Activated CD8-positive, alpha-beta memory T cell treated with anti-CD3 and anti-CD28 coated beads for 36 hours (primary cell): Measurements from ENCODE around the gene BOD1L1. TPM values are rescaled to one million over a fixed set of nuclear protein-coding genes. Genes with fewer than 3 reads are reported as not detected.
"Not testable (repeated sequence)": the region's sequence is repeated elsewhere in the genome, so short reads cannot be mapped to it uniquely, and the experiment has no call there.

Source experiments
- CTCF ChIA-PET: fragments of 350-600 bp; sonication (Branson Sonifier 250); formaldehyde crosslinking; loops from one replicate; lab custom pipeline; 2021; ENCODE audit warnings: antibody characterized with exemption; lab: Charles Lee
- POLR2A ChIA-PET: fragments of 350-600 bp; sonication (Branson Sonifier 250); formaldehyde crosslinking; loops from one replicate; lab custom pipeline; 2021; ENCODE audit warnings: antibody characterized with exemption; lab: Charles Lee
- total RNA-seq, 2 experiments: library from RNA; stranded (reverse); gene quantifications; one replicate each; pipeline ENCODE4 v1.2.3, GENCODE V29; 2021

The BOD1L1 gene
- total RNA-seq, 2 experiments from 2014 or later, result 32.7 to 33.3 TPM

DNA sequence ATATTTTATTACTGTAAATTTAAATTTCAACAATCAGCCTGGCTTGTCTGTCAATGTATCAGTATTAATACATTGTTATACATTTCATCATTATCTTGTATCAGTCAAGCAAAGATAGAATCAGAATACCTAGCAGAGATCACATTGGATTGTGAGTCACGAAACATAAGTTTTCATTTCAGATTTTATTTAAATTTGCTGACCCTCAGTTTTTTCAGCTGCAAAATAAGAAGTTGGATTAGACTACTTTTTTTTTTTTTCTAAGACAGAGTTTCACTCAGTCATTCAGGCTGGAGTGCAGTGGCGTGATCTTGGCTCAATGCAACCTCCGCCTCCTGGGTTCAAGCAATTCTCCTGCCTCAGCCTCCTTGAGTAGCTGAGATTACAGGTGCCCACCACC, 49.9 kb downstream of the BOD1L1 start:
- ChIA-PET CTCF (no interaction called here), POLR2A (no interaction called here)

DNA sequence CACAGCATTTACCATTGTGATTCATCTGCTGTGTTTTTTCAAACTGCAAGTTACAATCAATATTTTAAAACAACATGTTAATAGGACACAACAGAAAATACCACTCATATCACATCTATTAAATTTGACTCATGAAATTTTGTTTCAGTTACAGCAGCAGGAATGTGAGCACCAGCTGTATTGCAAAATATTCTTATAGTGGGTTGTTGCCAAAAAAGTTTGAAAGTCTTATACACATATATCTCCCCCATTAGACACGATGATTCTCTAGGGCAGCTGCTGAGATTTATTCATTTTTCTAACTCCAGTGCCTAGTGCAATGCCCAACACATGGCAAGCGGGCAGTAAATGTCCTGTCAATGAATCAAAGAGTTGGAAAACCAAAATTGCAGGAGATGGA, 56.6 kb downstream of the BOD1L1 start:
- POLR2A ChIA-PET, result no interaction called here

DNA sequence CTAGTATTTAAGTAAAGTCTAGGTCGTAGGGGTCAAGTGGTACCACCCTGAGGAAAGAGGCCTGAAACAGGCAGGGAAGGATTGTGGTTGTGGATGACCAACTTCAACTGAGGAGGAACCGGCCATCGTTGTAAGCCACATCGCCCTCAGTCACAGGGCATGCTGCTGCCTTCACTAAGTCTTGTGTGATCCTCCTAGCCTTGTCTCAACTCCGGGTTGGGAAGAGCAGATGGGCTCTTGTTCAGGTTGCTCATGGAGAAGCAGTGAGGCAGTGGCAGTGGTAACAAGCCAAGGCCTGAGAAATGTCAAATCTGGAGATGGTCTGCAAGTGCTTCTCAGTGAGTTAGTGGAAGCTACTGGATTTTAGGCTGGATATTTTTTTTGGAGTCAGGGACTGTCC, 60.4 kb downstream of the BOD1L1 start:
- CTCF ChIA-PET, result no interaction called here
- POLR2A ChIA-PET, result no interaction called here

More for the DNA sequence above, 56.6 kb downstream of the BOD1L1 start:
- CTCF ChIA-PET, result no interaction called here

DNA sequence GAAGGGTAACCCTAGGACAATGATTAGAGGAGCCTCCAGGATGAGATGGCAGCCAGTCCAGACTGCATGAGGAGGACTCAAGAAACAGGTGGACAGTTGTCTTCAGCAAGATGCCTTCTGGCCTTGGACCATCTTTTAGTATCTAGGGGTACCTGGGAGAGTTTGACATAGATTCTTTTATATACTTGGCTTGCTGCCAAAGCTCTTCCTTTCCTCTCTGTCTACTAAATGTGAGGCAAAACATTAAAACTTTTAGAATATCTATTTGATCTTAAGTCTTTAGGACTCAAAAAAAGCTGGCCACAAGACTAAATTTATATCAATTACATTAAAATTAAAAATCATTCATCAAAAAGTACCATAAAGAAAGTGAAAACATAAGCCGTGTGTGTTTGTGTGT, 64.6 kb downstream of the BOD1L1 start:
- POLR2A ChIA-PET, result no interaction called here

DNA sequence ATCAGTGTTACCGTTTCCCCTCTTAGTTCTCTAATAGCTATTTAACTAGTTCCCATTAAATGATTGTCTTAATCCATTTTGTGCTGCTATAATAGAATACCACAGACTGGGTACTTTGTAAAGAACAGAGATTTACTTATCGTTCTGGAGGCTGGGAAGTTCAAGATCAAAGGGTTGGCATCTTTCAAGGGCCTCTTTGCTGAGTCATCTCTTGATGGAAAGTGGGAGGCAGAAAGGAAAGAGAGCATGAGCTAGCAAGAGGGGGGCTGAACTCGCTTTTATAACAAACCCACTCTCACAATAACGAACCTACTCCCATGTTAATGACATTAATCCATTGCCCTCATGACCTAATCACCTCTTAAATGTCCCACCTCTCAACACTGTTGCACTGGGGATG, 65.9 kb downstream of the BOD1L1 start:
- POLR2A ChIA-PET, result no interaction called here
- CTCF ChIA-PET, result interaction anchor here (1.9 kb wide), 1 partner anchor 13 kb away, joined by 5 read pairs; no protein-coding TSS in a partner anchor

More for the DNA sequence above, 64.6 kb downstream of the BOD1L1 start:
- CTCF ChIA-PET, result no interaction called here

DNA sequence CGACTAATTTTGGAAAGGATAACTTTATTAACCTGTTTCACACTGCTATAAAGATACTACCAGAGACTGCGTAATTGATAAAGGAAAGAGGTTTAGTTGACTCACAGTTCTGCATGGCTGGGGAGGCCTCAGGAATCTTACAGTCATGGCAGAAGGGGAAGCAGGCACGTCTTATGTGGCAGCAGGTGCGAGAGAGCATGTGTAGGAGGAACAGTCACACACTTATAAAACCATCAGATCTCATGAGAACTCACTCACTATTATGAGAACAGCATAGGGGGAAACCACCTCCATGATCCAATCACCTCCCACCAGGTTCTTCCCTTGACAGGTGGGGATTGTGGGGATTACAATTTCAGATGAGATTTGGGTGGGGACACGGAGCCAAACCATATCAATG, 67.4 kb downstream of the BOD1L1 start:
- POLR2A ChIA-PET, CTCF ChIA-PET: not testable (repeated sequence)

DNA sequence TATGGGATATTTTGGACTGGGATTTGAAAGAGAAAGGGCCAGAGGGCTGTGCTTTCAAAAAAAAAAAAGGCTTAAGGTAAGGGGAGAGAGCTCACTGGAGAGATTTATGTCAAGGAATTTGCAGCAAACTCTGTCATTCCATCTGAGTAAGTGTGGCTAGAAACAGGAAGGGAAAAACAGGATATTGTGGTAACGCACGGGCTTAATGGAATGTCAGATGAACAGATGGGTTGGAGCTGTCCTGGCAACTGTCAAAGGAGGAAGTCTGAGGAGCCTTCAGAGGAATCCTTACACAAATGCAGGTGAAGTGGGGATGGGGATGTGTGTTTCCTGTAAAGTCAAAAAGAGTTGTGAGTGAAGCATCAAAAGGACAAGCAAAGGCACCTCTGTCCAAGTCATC, 68.1 kb downstream of the BOD1L1 start:
- ChIA-PET CTCF (no interaction called here), POLR2A (no interaction called here)

DNA sequence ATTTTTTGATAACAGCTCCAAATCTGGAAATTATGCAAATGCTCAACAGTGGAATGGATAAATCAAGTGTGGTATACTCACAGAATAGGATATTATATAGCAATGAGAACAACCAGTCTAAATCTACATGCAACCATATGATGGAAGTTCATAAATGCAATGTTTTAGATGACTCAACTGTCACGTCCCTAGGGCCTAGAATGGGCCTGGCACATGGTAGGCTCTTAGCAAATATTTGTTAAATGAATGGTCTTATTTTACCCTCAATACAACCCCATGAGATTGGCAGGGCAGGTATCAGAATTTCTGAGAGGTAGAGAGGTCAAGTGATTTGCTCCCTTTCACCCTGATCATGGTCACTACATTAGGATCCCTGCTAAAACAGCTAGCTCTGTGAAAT, 68.6 kb downstream of the BOD1L1 start:
- ChIA-PET CTCF (no interaction called here), POLR2A (no interaction called here)

DNA sequence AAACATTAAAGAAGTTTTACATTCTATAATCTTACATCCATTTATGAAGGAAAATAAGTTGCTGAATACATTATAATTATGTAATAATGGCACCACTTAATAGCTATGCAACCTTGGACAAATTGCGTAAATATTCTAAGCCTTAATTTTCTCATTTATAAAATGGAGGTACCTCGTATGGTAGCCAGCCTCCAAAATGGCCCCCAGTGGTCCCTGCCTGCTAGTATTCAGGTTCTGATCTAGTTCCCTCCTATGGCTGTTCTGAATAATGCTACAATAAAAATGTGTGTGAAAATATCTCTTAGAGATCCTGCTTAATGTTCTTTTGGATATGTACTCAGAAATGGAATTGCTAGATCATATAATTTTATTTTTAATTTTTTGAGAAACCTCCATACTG, 72.2 kb downstream of the BOD1L1 start:
- ChIA-PET CTCF (no interaction called here), POLR2A (no interaction called here)

DNA sequence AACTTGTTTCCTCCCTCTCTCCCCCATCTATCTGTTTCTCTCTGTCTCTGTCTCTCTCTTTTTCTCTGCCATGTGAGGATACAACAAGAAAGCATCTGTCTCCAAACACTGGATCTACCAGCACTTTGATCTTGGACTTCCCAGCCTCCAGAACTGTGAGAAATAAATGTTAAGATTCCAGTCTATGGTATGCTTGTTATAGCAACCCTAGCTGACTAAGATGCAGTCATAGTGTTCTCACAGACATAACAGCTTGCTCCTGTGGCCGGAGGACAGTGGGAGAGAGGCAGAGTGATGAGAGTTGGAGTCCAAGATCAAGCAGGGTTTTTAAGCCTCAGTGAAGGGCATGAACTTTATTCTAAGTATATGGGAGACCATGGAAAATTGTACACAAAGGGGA, 74.4 kb downstream of the BOD1L1 start:
- CTCF ChIA-PET, result no interaction called here

DNA sequence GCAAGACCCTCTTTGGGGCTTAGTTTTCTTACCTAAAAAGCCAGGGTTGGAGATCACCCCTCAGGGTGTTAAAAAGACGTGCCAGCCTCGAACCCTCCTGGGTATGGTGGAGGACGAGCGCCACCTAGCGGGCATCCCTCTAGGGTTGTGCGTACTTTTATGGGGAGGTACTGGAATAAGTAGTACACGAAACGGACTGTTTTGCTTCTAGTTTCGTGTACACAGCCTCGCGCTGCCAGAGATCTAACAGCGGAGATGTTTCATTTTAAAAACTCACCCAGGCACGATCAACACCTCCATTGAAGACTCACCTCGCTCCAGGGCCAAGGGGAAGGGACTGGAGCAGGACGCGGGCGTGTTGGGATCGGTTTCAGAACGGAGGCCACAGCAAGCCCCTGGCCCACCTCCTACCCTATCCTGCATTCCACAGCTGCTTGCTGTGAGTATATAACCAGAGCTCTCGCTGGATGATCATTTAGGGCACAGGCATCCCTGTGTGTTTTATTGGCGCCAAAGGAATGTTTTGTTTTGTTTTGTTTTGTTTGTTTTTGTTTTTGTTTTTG, 78.5 kb downstream of the BOD1L1 start:
- POLR2A ChIA-PET, result no interaction called here
- CTCF ChIA-PET, result interaction anchor here (0.8 to 1.7 kb wide), 5 partner anchors 12 to 22 kb away, joined by 3 to 5 read pairs (median 4); no protein-coding TSS in a partner anchor

More for the DNA sequence above, 74.4 kb downstream of the BOD1L1 start:
- POLR2A ChIA-PET, result no interaction called here

DNA sequence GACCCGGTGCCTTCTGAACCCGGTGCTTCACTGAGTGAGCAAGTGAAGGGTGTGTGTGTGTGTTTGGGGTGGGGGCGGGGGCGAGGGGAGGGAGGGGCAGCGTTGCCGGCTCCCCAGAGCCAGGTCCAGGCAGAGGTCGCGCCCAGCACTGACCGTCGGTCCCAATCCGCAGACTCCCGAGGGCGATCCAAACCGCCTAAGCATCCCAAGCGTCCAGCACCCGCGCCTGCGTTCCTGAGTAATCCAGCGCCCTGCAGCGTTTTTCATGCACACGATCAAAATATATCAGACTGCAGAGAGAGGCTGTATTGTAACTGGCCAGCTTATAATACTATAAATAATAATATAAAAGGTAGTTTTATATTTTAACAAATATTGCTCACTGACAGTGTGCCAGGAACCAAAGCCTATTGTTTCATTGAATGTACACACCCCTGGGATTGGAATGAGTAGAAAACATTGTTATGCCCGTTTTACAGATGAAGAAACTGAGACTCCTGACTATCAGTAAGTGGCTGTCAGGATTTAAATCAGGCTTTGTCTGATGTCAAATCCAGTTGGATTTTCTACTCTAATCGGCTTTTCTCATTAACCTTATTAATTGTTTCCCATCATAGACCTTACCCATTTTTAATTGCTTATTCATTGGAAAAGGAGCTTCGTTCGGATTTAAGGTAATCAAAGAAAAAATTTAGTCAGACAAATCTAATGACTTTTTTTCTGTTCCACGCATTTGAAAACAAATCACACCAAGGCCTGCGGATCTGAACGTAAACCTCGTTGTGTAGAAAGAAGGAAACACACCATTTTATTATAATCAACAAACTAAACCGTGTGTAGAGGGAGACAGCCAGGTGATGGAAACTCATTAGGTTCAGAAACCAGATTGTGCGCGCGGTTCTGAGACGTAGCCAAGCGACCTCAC, 79.2 kb downstream of the BOD1L1 start:
- POLR2A ChIA-PET, result interaction anchor here (1.2 kb wide), 1 partner anchor 22 kb away, joined by 4 read pairs; no protein-coding TSS in a partner anchor
- CTCF ChIA-PET, result interaction anchor here (0.8 to 1.7 kb wide), 5 partner anchors 13 to 22 kb away, joined by 3 to 5 read pairs (median 4); no protein-coding TSS in a partner anchor

DNA sequence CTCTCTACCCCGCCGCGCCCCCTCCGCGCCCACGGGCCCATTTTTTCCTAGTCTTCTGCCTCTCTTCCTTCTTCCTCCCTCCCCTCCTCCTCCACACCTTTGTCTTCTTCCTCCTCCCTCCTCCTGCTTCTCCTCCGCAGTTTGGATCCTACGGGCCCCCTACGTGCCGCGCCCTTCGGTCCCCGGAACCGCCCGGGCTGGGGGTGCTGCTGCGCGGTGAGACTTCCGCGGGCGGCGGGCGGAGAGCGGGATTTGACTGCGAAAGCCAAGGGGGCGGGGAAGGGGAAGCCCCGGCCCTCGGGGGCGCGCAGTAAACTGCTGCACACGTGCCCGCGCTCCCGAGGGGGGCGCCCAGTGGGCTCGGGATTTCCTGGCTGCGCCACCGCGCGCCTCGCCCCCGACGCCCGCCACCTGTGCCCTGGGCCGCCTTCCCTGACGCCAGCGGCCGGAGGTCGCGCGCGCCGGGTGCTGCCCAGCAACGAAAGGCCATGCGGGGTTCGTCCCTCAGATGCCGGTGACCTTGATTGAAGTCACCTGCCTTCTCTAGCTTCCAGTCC, 80.0 kb downstream of the BOD1L1 start:
- POLR2A ChIA-PET, result interaction anchor here (1.2 kb wide), 1 partner anchor 22 kb away, joined by 4 read pairs; no protein-coding TSS in a partner anchor
- CTCF ChIA-PET, result no interaction called here

DNA sequence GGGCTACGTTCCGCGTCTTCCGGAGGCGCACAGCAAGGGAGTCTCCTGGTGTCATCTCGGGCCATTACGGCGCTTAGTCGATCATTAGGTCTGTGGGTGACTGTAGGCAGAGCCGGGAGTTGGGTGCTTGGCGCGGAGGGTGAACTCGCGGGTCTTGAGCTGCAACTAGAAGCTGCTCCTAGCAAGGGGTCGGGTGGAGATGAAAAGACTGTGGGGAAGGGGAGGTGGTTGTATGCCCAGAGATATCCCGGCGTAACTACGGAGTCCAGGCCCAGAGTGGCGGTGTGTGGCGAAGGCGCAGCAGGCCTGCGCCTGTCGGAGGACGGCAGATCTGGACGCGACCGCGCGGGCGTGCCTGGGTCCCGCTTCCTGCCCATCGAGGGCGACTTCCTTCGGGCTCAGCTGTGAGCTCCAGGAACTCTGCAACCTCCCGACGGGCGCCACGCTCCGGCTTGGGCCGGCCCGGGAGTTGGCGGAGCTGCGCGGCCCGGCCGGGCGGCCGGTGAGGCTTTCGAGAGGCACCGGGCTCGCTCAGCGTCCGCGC, 80.5 kb downstream of the BOD1L1 start:
- ChIA-PET POLR2A (interaction anchor here (1.2 kb wide), 1 partner anchor 21 kb away, joined by 4 read pairs; no protein-coding TSS in a partner anchor), CTCF (no interaction called here)

DNA sequence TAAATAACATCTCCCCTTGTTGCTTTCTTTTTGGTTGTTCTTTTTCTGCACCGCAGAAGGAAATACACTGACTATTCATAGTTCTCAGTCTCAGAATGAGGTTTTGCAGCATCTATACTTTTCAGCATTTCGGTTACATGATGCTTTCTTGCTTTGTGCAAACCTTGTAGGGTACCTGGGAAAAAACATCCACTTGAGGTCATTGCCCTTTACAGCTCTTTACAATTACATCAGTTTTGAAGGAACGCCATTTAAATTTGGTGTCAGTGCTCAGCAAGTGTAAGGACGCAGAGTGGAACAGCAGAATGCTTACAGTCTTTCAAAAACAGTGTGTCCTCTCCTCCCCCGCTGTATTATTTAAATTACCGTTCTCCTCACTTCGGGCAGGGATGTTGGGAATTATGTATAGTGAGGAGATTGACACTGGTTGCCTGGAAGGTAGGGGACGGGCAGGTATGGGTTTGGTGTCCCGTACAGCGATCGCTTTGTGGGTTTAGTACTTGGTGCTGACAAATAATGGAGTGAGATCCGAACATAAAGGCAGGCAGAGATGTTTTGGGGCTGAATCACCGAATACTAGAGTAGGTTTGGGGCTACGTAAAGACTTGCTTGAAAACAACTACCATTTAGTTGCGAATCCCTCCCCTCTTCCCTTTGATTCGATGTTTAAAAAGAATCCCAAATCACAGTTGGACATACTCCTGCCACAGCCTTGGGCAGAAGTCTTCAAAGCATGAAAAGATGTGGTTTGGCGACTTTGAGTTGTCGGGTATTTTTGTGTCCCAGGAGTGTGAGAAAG, 81.2 kb downstream of the BOD1L1 start:
- CTCF ChIA-PET, result no interaction called here
- POLR2A ChIA-PET, result interaction anchor here (1.2 kb wide), 1 partner anchor 20 kb away, joined by 4 read pairs; no protein-coding TSS in a partner anchor

DNA sequence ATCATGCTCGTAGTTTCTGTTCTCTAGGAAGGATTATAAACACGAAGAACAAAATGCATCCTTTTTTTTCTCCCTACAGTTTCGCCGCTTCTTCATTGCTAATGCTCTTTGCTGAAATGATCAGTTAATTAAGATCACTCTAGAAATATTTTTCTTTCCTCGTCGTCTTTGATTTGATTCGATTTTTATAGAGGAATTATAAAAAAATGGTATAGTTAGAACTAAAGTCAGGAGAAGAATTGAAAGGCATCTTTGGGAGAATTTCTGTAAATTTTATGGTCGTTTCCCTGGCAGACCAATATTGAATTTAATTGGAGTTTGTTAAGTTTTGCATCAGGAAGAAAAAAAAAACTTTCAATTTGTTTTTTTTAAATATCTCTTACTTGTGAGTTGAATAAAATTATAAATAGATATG, 82.1 kb downstream of the BOD1L1 start:
- POLR2A ChIA-PET, result no interaction called here
- CTCF ChIA-PET, result no interaction called here

DNA sequence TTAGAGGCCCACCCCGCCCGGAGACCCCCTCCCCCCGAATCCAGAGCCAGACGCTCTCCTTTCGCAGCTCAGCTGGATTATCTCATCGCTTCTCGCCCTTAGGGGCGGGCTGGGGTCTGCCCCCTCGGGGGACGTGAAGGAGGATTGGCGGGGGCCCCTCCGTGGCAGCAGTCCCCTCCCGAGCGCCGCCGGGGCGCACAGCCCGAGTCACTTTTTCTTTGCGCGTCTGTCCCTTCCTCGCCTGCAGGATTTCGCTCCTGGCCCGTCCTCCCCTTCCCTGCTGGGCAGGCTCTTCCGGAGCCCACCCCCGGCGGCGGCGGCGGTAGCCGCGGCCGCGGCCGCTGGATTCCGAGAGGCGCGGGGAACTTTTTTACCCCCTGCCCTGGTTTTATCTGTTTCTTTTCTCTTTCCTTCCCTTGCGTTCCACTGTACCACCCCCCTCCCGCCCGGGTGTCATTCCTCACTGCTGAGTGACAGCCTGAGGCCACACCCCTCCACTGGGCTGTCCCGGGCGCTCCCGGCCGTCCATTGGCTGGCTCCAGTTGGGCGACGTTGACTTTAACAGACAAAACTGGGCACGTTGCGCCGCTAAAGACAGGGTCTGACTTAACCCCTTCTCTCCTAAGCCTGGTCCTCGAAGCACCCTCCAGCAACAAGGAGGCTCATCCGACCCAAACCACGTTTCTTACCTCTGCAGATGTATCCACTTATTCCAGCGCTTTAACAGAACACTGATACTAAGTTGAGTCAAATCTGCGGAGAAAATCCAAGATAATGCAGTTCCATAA, 82.7 kb downstream of the BOD1L1 start:
- POLR2A ChIA-PET, result no interaction called here
- CTCF ChIA-PET, result no interaction called here
